Vagina (tissue), 2 donors: ENCODE measurements around the gene TTF2.

Experiments
- CTCF ChIP-seq, 3 experiments: fragments of 450-650 bp in 2 of 3; fragments of 200-600 bp in 1 of 3; sonication (generic) in 1 of 3; IDR thresholded peaks; one replicate each; pipeline ENCODE4 v1.5.1; 2017 to 2019; ENCODE audit warnings: antibody characterized with exemption in 3 of 3, mild to moderate bottlenecking in 2 of 3, moderate library complexity in 2 of 3
- POLR2A ChIP-seq, 2 donors: fragments of 450-650 bp; IDR thresholded peaks; one replicate each; pipeline ENCODE4 v1.6.1; 2017; ENCODE audit warnings: antibody characterized with exemption in 2 of 2, mild to moderate bottlenecking in 2 of 2, moderate library complexity in 2 of 2

- TF ChIP-seq CTCF (IDR thresholded peaks at IDR 0.05) (no peak), POLR2A (IDR thresholded peaks at IDR 0.05) (no peak)
Observed at GRCh38 chr1:117107364-117107763, 47.2 kb downstream of the TTF2 start.
